Mesenchymal stem cell (in vitro differentiated cells and primary cell): ENCODE data around the gene PKMYT1.
A peak's percentile ranks its signal among the peaks of the same experiment; 100 is the strongest.

Source experiments
- DNase-seq: peaks from one replicate; pipeline ENCODE4 v3.0.0-alpha.2; 2013
- H2AFZ ChIP-seq: one replicate; pipeline ENCODE4 v1.6.1; 2013; ENCODE audit warnings: low read depth, mild to moderate bottlenecking, control low read depth, inconsistent platforms, low read length, moderate library complexity
- H2AK5ac ChIP-seq: 2 replicates; pipeline ENCODE4 v1.6.1; 2013; ENCODE audit warnings: low read length, moderate library complexity, mild to moderate bottlenecking, inconsistent platforms; ENCODE audit not compliant: severe bottlenecking
- H2BK120ac ChIP-seq: one replicate; pipeline ENCODE4 v1.6.1; 2013; ENCODE audit warnings: low read depth, mild to moderate bottlenecking, inconsistent platforms, low read length, moderate library complexity
- H2BK12ac ChIP-seq, 2 experiments: one replicate each; pipeline ENCODE4 v1.6.1; 2013; ENCODE audit warnings: inconsistent platforms in 2 of 2, low read length in 2 of 2, mild to moderate bottlenecking in 2 of 2, moderate library complexity in 2 of 2, control low read depth in 1 of 2
- H2BK15ac ChIP-seq: one replicate; pipeline ENCODE4 v1.6.1; 2013; ENCODE audit warnings: mild to moderate bottlenecking, low read depth, inconsistent platforms; ENCODE audit not compliant: poor library complexity, severe bottlenecking
- H2BK5ac ChIP-seq: 2 replicates; pipeline ENCODE4 v1.6.1; 2013; ENCODE audit warnings: low read depth, mild to moderate bottlenecking, low read length, control low read depth, inconsistent platforms; ENCODE audit not compliant: poor library complexity, severe bottlenecking
- H3K14ac ChIP-seq, 2 experiments: one replicate each; pipeline ENCODE4 v1.6.1; 2013; ENCODE audit warnings: inconsistent platforms in 2 of 2, low read length in 2 of 2, control low read depth in 1 of 2, mild to moderate bottlenecking in 1 of 2, moderate library complexity in 1 of 2
- H3K18ac ChIP-seq, 2 experiments: one replicate each; pipeline ENCODE4 v1.6.1; 2013; ENCODE audit warnings: inconsistent platforms in 2 of 2, low read length in 2 of 2, control low read depth in 1 of 2, low read depth in 1 of 2, mild to moderate bottlenecking in 1 of 2
- H3K23ac ChIP-seq, 2 experiments: one replicate each; pipeline ENCODE4 v1.6.1; 2013; ENCODE audit warnings: inconsistent platforms in 2 of 2, low read length in 2 of 2, mild to moderate bottlenecking in 2 of 2, moderate library complexity in 2 of 2, control low read depth in 1 of 2
- H3K27ac ChIP-seq: 2 replicates; pipeline ENCODE4 v1.5.1; 2013; ENCODE audit warnings: mild to moderate bottlenecking, moderate library complexity, low read length, control low read depth, inconsistent platforms; ENCODE audit not compliant: poor library complexity, severe bottlenecking
- H3K27me3 ChIP-seq, 2 experiments: 2 replicates each; pipeline versions ENCODE4 v1.6.1 to v1.7.0; 2013; ENCODE audit warnings: low read length in 2 of 2, mild to moderate bottlenecking in 2 of 2, moderate library complexity in 2 of 2, control low read depth in 1 of 2, inconsistent platforms in 1 of 2; ENCODE audit not compliant: control insufficient read depth in 1 of 2, insufficient read depth in 1 of 2
- H3K36me3 ChIP-seq, 2 experiments: 2 replicates each; pipeline versions ENCODE4 v1.6.1 to v1.7.0; 2013; ENCODE audit warnings: low read length in 2 of 2, control low read depth in 1 of 2, inconsistent platforms in 1 of 2, low read depth in 1 of 2, mild to moderate bottlenecking in 1 of 2; ENCODE audit not compliant: insufficient read depth in 2 of 2, control insufficient read depth in 1 of 2
- H3K4ac ChIP-seq, 2 experiments: one replicate each; pipeline ENCODE4 v1.6.1; 2013; ENCODE audit warnings: inconsistent platforms in 2 of 2, low read length in 2 of 2, mild to moderate bottlenecking in 2 of 2, moderate library complexity in 2 of 2, control low read depth in 1 of 2, low read depth in 1 of 2
- H3K4me1 ChIP-seq: 2 replicates; pipeline ENCODE4 v1.6.1; 2013; ENCODE audit warnings: low read depth, low read length, control low read depth; ENCODE audit not compliant: control insufficient read depth, insufficient read depth
- H3K4me2 ChIP-seq: 2 replicates; pipeline ENCODE4 v1.6.1; 2013; ENCODE audit warnings: low read length, mild to moderate bottlenecking, inconsistent platforms; ENCODE audit not compliant: poor library complexity, severe bottlenecking
- H3K4me3 ChIP-seq, 2 experiments: 2 replicates each; pipeline versions ENCODE4 v1.5.1 to v1.7.0; 2013; ENCODE audit warnings: low read length in 2 of 2, mild to moderate bottlenecking in 2 of 2, control low read depth in 1 of 2, low read depth in 1 of 2; ENCODE audit not compliant: insufficient read depth in 1 of 2
- H3K79me1 ChIP-seq: replicated peaks from 2 replicates; pipeline ENCODE4 v1.6.1; 2013; ENCODE audit warnings: mild to moderate bottlenecking, control low read depth, low read length, inconsistent platforms; ENCODE audit not compliant: poor library complexity, severe bottlenecking
- H3K9ac ChIP-seq: 2 replicates; pipeline ENCODE4 v1.7.0; 2013; ENCODE audit warnings: mild to moderate bottlenecking, low read length, moderate library complexity
- H3K9me3 ChIP-seq: 2 replicates; pipeline ENCODE4 v1.7.0; 2013; ENCODE audit warnings: mild to moderate bottlenecking, low read length; ENCODE audit not compliant: control insufficient read depth
- H4K8ac ChIP-seq: one replicate; pipeline ENCODE4 v1.6.1; 2013; ENCODE audit warnings: inconsistent platforms, mild to moderate bottlenecking, low read length, moderate library complexity
- H4K91ac ChIP-seq: one replicate; pipeline ENCODE4 v1.6.1; 2013; ENCODE audit warnings: mild to moderate bottlenecking, low read length, inconsistent platforms
- WGBS: methylation state at CpG from one replicate; pipeline ENCODE4 v1.1.7; 2013; ENCODE audit warnings: mixed read lengths; 5-methylcytosine and 5-hydroxymethylcytosine counted together

The PKMYT1 gene

DNA sequence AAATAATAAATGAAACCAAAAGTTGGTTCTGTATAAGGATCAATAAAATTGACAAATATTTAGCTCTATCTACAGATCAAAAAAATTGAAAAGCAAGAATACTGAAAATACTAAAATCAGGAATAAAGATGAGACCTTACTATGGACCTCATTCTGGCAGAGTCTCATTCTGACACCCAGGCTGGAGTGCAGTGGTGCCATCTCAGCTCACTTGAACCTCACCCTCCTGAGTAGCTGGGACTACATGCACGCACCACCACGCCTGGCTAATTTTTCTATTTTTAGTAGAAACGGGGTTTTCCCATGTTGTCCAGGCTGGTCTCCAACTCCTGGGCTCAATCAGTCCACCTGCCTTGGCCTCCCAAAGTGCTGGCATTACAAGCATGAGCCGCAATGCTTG, 38.2 kb downstream of the PKMYT1 start:
- Histone ChIP-seq H3K4me3 (no peak overlapping the region), H3K18ac (no peak overlapping the region), H3K4ac (no peak overlapping the region), H2AK5ac (no peak overlapping the region), H3K79me1 (peaks cover 6% of the 10 kb centered on the region), H3K27ac (no peak overlapping the region), H3K4me1 (peaks cover 3% of the 10 kb centered on the region), H3K36me3 (peaks cover 60 to 80% of the 10 kb centered on the region in 2 experiments), H2BK12ac (no peak overlapping the region), H3K9ac (no peak overlapping the region), H3K4me2 (no peak overlapping the region), H2BK120ac (no peak overlapping the region), H3K23ac (no peak overlapping the region), H3K27me3 (no peaks in the 10 kb centered on the region), H3K14ac (no peak overlapping the region), H2BK5ac (no peak overlapping the region), H2BK15ac (no peak overlapping the region), H4K91ac (no peak overlapping the region), H2AFZ (no peak overlapping the region), H4K8ac (no peak overlapping the region), H3K9me3 (no peaks in the 10 kb centered on the region)
- 99% methylated on average over 4 of the region's 4 CpGs for WGBS
- DNase-seq: no peak

DNA sequence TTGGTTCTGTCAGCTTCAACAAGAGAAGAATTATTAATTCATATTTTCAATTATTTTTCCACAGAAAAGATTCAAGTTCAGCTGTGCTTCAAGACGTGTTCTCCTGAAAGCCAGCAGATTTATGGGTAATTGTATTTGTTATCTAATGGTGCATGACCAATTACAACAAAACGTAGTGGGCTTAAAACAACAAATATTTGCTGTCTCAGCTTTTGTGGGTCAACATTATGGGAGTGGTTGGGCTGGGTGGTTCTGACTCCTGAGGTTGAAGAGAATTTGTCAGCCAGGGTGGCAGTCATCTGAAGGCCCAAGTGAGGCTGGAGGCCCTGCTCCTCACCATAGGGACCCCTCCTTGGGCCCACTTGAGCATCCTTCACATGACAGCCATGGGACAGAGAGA, 40.3 kb downstream of the PKMYT1 start:
- no peak overlapping the region for H4K8ac ChIP-seq
- no peak overlapping the region for H3K4ac ChIP-seq
- WGBS: 89% methylated on average over 2 of the region's 2 CpGs
- H2BK5ac ChIP-seq: no peak overlapping the region
- DNase-seq: no peak
- H3K36me3 ChIP-seq: peaks cover 80 to 87% of the 10 kb centered on the region in 2 experiments
- H3K9me3 ChIP-seq: no peaks in the 10 kb centered on the region
- no peak overlapping the region for H2BK15ac ChIP-seq
- peaks cover 15% of the 10 kb centered on the region for H3K79me1 ChIP-seq
- H2AFZ ChIP-seq: no peak overlapping the region
- H3K27ac ChIP-seq: no peak overlapping the region
- H4K91ac ChIP-seq: no peak overlapping the region
- H2BK12ac ChIP-seq: no peak overlapping the region
- no peak overlapping the region for H3K23ac ChIP-seq
- H2AK5ac ChIP-seq: no peak overlapping the region
- H3K9ac ChIP-seq: no peak overlapping the region
- H3K18ac ChIP-seq: no peak overlapping the region
- H3K27me3 ChIP-seq: no peaks in the 10 kb centered on the region
- H3K4me3 ChIP-seq: no peak overlapping the region
- H3K4me1 ChIP-seq: peaks cover 3% of the 10 kb centered on the region
- no peak overlapping the region for H3K4me2 ChIP-seq
- no peak overlapping the region for H2BK120ac ChIP-seq
- no peak overlapping the region for H3K14ac ChIP-seq

DNA sequence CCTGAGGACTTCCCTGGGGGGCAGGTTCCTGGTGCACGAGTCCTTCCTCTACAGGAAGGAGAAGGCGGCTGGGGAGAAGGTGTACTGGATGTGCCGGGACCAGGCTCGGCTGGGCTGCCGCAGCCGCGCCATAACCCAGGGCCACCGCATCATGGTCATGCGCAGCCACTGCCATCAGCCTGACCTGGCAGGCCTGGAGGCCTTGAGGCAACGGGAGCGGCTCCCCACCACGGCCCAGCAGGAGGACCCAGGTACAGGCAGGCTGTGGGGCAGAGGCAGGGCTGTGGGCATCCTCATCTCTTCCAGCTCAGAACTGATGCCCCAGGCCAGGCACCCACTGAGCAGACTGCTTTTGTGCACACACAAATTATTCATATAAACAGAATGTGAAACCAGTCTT, 42.0 kb downstream of the PKMYT1 start:
- Histone ChIP-seq H2BK15ac (no peak overlapping the region), H2BK5ac (no peak overlapping the region), H3K9me3 (no peaks in the 10 kb centered on the region), H3K27ac (no peak overlapping the region), H3K14ac (peak overlapping the region in 1 of 2 experiments; percentile 63), H2BK12ac (no peak overlapping the region), H4K8ac (no peak overlapping the region), H2AFZ (no peak overlapping the region), H3K79me1 (peaks cover 21% of the 10 kb centered on the region), H3K4me2 (no peak overlapping the region), H3K4ac (no peak overlapping the region), H3K27me3 (no peaks in the 10 kb centered on the region), H3K36me3 (peaks cover 86 to 88% of the 10 kb centered on the region in 2 experiments), H3K9ac (no peak overlapping the region), H3K4me1 (peaks cover 3% of the 10 kb centered on the region), H2AK5ac (no peak overlapping the region), H4K91ac (no peak overlapping the region), H3K23ac (no peak overlapping the region), H2BK120ac (no peak overlapping the region), H3K18ac (no peak overlapping the region), H3K4me3 (no peak overlapping the region)
- 94% methylated on average over 12 of the region's 12 CpGs for WGBS
- no peak for DNase-seq

DNA sequence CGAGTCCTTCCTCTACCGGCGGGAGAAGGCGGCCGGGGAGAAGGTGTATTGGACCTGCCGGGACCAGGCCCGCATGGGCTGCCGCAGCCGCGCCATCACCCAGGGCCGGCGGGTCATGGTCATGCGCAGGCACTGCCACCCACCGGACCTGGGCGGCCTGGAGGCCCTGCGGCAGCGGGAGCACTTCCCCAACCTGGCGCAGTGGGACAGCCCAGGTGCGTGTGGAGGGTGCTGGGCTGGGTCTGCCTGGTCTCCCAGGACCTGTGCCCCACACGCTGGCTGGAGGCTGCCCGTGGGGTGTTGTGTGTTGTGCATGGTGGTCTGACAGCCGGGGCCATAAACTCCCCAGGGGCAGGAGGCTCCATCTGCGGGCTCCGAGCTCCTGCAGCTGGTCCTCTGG, 43.1 kb downstream of the PKMYT1 start:
- H3K4me2 ChIP-seq: no peak overlapping the region
- H2BK5ac ChIP-seq: no peak overlapping the region
- DNase-seq: no peak
- no peaks in the 10 kb centered on the region for H3K27me3 ChIP-seq
- 93% methylated on average over 22 of the region's 24 CpGs for WGBS
- H4K91ac ChIP-seq: no peak overlapping the region
- no peak overlapping the region for H3K18ac ChIP-seq
- no peak overlapping the region for H2AK5ac ChIP-seq
- H3K36me3 ChIP-seq: peaks cover 79 to 86% of the 10 kb centered on the region in 2 experiments
- no peak overlapping the region for H2BK120ac ChIP-seq
- no peak overlapping the region for H3K27ac ChIP-seq
- H2BK12ac ChIP-seq: no peak overlapping the region
- H3K4me3 ChIP-seq: no peak overlapping the region
- no peak overlapping the region for H3K9ac ChIP-seq
- no peak overlapping the region for H3K14ac ChIP-seq
- no peak overlapping the region for H4K8ac ChIP-seq
- no peaks in the 10 kb centered on the region for H3K9me3 ChIP-seq
- H3K4ac ChIP-seq: no peak overlapping the region
- no peak overlapping the region for H2AFZ ChIP-seq
- peaks cover 19% of the 10 kb centered on the region for H3K79me1 ChIP-seq
- H3K4me1 ChIP-seq: peaks cover 2% of the 10 kb centered on the region
- no peak overlapping the region for H3K23ac ChIP-seq
- no peak overlapping the region for H2BK15ac ChIP-seq
